PC-3 (cell line): ENCODE measurements around the gene HGS. TPM values are rescaled to one million over a fixed set of nuclear protein-coding genes. Genes with fewer than 3 reads are reported as not detected.

Experiments
- ATAC-seq: fragments of 200-7000 bp; cut with Tn5 transposase; 2 replicates; pipeline ENCODE4 v1.9.1; 2020; ENCODE audit warnings: mild to moderate bottlenecking, moderate library complexity
- BruUV-seq: library from RNA; stranded (reverse); fragments of 400-500 nt; replicated peaks from 2 replicates; lab custom pipeline; 2021; lab: Mats Ljungman, UMichigan
- CTCF ChIA-PET: fragments of 300-600 bp; sonication (Branson Sonifier 250); formaldehyde crosslinking; loops from one replicate; lab custom pipeline; 2022; ENCODE audit warnings: antibody characterized with exemption; lab: Charles Lee
- POLR2A ChIA-PET: fragments of 300-600 bp; sonication (Branson Sonifier 250); formaldehyde crosslinking; loops from one replicate; lab custom pipeline; 2022; ENCODE audit warnings: antibody characterized with exemption; ENCODE audit not compliant: unreplicated experiment; lab: Charles Lee
- DNase-seq: peaks from one replicate; pipeline ENCODE4 v3.0.0-alpha.2; 2015
- H2AFZ ChIP-seq: fragments of 300-600 bp; sonication (generic); 2 replicates; pipeline ENCODE4 v1.6.0; 2016; ENCODE audit warnings: antibody characterized with exemption, low read length
- H3F3A ChIP-seq: fragments of 300-600 bp; sonication (generic); one replicate; pipeline ENCODE4 v1.6.0; 2017; ENCODE audit warnings: antibody characterized with exemption, low read length, control low read depth, mild to moderate bottlenecking; ENCODE audit not compliant: unreplicated experiment
- H3K27ac ChIP-seq: fragments of 300-600 bp; sonication (generic); 2 replicates; pipeline ENCODE4 v1.5.1; 2016; ENCODE audit warnings: mild to moderate bottlenecking, low read length
- H3K27me3 ChIP-seq: fragments of 300-600 bp; sonication (generic); 2 replicates; pipeline ENCODE4 v1.6.1; 2016; ENCODE audit warnings: low read length, mixed read lengths
- H3K36me3 ChIP-seq: fragments of 300-600 bp; sonication (generic); 2 replicates; pipeline ENCODE4 v1.6.1; 2016; ENCODE audit warnings: low read depth, mixed run types, low read length, mixed read lengths
- H3K4me1 ChIP-seq: fragments of 300-600 bp; sonication (generic); 2 replicates; pipeline ENCODE4 v1.5.1; 2016; ENCODE audit warnings: low read length; ENCODE audit not compliant: insufficient read depth
- H3K4me2 ChIP-seq: fragments of 300-600 bp; sonication (generic); 2 replicates; pipeline ENCODE4 v1.6.0; 2016; ENCODE audit warnings: low read length
- H3K4me3 ChIP-seq: fragments of 300-600 bp; sonication (generic); 2 replicates; pipeline ENCODE4 v1.5.1; 2016; ENCODE audit warnings: mild to moderate bottlenecking, low read length, mixed read lengths
- H3K79me2 ChIP-seq: fragments of 300-600 bp; sonication (generic); 2 replicates; pipeline ENCODE4 v1.6.1; 2017; ENCODE audit warnings: low read length, mixed read lengths
- H3K9ac ChIP-seq: fragments of 300-600 bp; sonication (generic); 2 replicates; pipeline ENCODE4 v1.6.0; 2016; ENCODE audit warnings: mild to moderate bottlenecking, low read length
- H3K9me2 ChIP-seq: fragments of 300-600 bp; sonication (generic); replicated peaks from 2 replicates; pipeline ENCODE4 v1.6.1; 2016; ENCODE audit warnings: mixed run types, low read length, mixed read lengths
- H3K9me3 ChIP-seq: fragments of 300-600 bp; sonication (generic); 2 replicates; pipeline ENCODE4 v1.6.1; 2016; ENCODE audit warnings: low read length, mixed read lengths
- H4K20me1 ChIP-seq: fragments of 300-600 bp; sonication (generic); 2 replicates; pipeline ENCODE4 v1.6.1; 2016; ENCODE audit warnings: low read length, mixed read lengths
- EZH2 ChIP-seq: fragments of 300-600 bp; sonication (generic); IDR thresholded peaks from one replicate; pipeline ENCODE4 v1.6.1; 2017; ENCODE audit warnings: antibody characterized with exemption, mild to moderate bottlenecking, low read length; ENCODE audit not compliant: unreplicated experiment
- EZH2phosphoT487 ChIP-seq: fragments of 300-600 bp; sonication (generic); IDR thresholded peaks from 2 replicates; pipeline ENCODE4 v1.6.1; 2018; ENCODE audit warnings: mild to moderate bottlenecking, antibody characterized with exemption, low read length, borderline replicate concordance
- intact Hi-C: fragments of 100-400 bp; cut with micrococcal nuclease; formaldehyde crosslinking; loops from 2 replicates; pipeline ENCODE4 v1.9.0; 2023
- total RNA-seq: library from RNA; depleted of rRNA; stranded (reverse); fragments of >200 nt; gene quantifications from 2 replicates; pipeline ENCODE4 v1.2.3, GENCODE V29; 2014
- TF ChIP-seq, protein P1 (sequence below): fragments of 300-600 bp; sonication (generic); conservative IDR thresholded peaks from 2 replicates; pipeline ENCODE4 v1.5.1; 2017; ENCODE audit warnings: antibody characterized with exemption, low read depth, mild to moderate bottlenecking, low read length

HGS gene
- total RNA-seq, 1 experiment from 2014 or later = 177 TPM

DNA sequence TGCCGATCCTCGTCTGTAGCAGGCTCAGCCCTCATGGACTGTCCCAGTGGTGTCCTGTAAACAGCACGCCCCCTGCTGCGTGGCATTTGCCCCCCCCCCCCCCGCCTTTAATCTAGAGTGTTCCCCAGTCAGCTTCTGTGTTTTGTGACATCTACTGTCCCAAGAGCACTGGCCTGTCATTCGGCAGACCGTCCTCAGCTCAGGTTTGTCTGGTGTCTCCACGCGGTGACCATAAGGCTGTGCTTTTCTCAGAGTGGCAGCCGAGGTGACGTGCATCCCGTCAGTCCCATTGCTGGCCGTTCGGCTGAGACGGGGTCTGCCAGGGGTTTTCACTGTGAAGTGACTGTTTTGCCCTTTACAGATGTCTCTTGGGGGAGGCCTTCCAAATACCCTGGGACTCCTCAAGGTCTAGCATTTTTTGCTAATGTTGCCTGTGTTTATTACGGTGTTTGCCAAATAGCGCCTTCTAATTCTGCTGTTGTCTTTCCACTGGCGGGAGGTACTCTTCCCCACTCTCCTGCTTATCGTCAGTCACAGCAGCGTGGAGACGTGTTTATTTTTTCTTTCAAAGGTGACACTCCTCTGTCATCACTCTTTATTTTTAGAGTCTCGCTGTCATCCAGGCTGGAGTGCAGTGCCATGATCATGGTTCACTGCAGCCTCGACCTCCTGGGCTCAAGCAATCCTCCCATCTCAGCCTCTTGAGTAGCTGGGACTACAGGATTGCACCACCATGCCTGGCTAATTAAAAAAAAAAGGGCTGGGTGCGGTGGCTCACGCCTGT lies 13.6 kb downstream of the HGS start:
- Histone ChIP-seq H3K9ac (no peak overlapping the region), H3K4me1 (peaks cover 16% of the 10 kb centered on the region), H3F3A (peaks cover 3% of the 10 kb centered on the region), H3K36me3 (peaks cover 62% of the 10 kb centered on the region), H3K9me2 (no peaks in the 10 kb centered on the region), H2AFZ (no peak overlapping the region), H3K9me3 (no peaks in the 10 kb centered on the region), H4K20me1 (peaks cover 10% of the 10 kb centered on the region; the same call in 1 of the 2 replicates), H3K79me2 (peaks cover 61% of the 10 kb centered on the region), H3K27me3 (no peaks in the 10 kb centered on the region), H3K4me2 (no peak overlapping the region), H3K27ac (no peak overlapping the region), H3K4me3 (no peak overlapping the region)
- ATAC-seq (no peak), DNase-seq (no peak)
- ChIA-PET POLR2A (interaction anchor here (0.6 kb wide), 1 partner anchor 15 kb away, joined by 3 read pairs; no protein-coding TSS in a partner anchor), CTCF (no interaction called here)
- TF ChIP-seq, protein P1, sequence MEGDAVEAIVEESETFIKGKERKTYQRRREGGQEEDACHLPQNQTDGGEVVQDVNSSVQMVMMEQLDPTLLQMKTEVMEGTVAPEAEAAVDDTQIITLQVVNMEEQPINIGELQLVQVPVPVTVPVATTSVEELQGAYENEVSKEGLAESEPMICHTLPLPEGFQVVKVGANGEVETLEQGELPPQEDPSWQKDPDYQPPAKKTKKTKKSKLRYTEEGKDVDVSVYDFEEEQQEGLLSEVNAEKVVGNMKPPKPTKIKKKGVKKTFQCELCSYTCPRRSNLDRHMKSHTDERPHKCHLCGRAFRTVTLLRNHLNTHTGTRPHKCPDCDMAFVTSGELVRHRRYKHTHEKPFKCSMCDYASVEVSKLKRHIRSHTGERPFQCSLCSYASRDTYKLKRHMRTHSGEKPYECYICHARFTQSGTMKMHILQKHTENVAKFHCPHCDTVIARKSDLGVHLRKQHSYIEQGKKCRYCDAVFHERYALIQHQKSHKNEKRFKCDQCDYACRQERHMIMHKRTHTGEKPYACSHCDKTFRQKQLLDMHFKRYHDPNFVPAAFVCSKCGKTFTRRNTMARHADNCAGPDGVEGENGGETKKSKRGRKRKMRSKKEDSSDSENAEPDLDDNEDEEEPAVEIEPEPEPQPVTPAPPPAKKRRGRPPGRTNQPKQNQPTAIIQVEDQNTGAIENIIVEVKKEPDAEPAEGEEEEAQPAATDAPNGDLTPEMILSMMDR = no peak
- TF ChIP-seq EZH2 = no peak
- TF ChIP-seq EZH2phosphoT487 = no peak
- no TSS peak for BruUV-seq
- intact Hi-C loops = no loop called here

GRCh38 chr17:81700353-81701287 lies 16.8 kb downstream of the HGS start:
- intact Hi-C loops = no loop called here
- Histone ChIP-seq H3K9ac (no peak overlapping the region), H3K4me3 (peak overlapping the region; percentile 75), H3F3A (peaks cover 3% of the 10 kb centered on the region), H3K27ac (no peak overlapping the region), H3K4me2 (peak overlapping the region; percentile 97), H3K9me3 (no peaks in the 10 kb centered on the region), H3K79me2 (peaks cover 91% of the 10 kb centered on the region), H3K36me3 (peaks cover 46% of the 10 kb centered on the region), H4K20me1 (peaks cover 10% of the 10 kb centered on the region; the same call in 1 of the 2 replicates), H3K4me1 (peaks cover 22% of the 10 kb centered on the region), H3K9me2 (no peaks in the 10 kb centered on the region), H2AFZ (no peak overlapping the region), H3K27me3 (no peaks in the 10 kb centered on the region)
- POLR2A ChIA-PET = interaction anchor here (0.6 to 0.8 kb wide), 2 partner anchors 17 to 173 kb away, joined by 3 to 4 read pairs; partner anchors contain the start of genes ARL16, FSCN2 and HGS
- ATAC-seq (no peak), DNase-seq (no peak)
- TF ChIP-seq EZH2phosphoT487 = no peak
- TF ChIP-seq, protein P1 = no peak
- no peak for TF ChIP-seq EZH2
- CTCF ChIA-PET = interaction anchor here (1.0 kb wide), 1 partner anchor 17 kb away, joined by 3 read pairs; the partner anchor contains the start of genes ARL16 and HGS
- BruUV-seq = no TSS peak
